SK-N-SH (cell line): ENCODE results near the gene DPP10. TPM values are rescaled to one million over a fixed set of nuclear protein-coding genes. Genes with fewer than 3 reads are reported as not detected.
A peak's percentile ranks its signal among the peaks of the same experiment; 100 is the strongest.

Source experiments
- CTCF ChIA-PET: fragments of 300-600, 350-600 bp; formaldehyde crosslinking; extraction: SDS; loops from one replicate; lab custom pipeline; 2021; lab: Yijun Ruan, JAX
- POLR2A ChIA-PET: fragments of 350-600 bp; sonication (Branson Sonifier 250); formaldehyde crosslinking; extraction: SDS; loops from one replicate; lab custom pipeline; 2020; ENCODE audit warnings: antibody characterized with exemption, inconsistent platforms; lab: Yijun Ruan, JAX
- DNase-seq: peaks from one replicate; pipeline ENCODE4 v3.0.0; 2012
- H2AFZ ChIP-seq: fragments of 200-600 bp; sonication (generic); 2 replicates; pipeline ENCODE4 v1.8.1; 2016; ENCODE audit warnings: antibody characterized with exemption, mild to moderate bottlenecking, low read depth
- H3F3A ChIP-seq: fragments of 200-600 bp; sonication (generic); replicated peaks from 2 replicates; pipeline ENCODE3; 2016; ENCODE audit warnings: antibody characterized with exemption, mild to moderate bottlenecking; ENCODE audit not compliant: insufficient read depth
- H3K27ac ChIP-seq, 2 experiments: fragments of 200-500 bp in 1 of 2; fragments of 200-600 bp in 1 of 2; sonication (Bioruptor generic) in 1 of 2; sonication (generic), shearing (Covaris generic) in 1 of 2; 2 replicates each; pipeline versions ENCODE4 v1.5.1 to v1.6.1; 2014 to 2016; ENCODE audit warnings: low read depth in 2 of 2, inconsistent platforms in 1 of 2, low read length in 1 of 2, mild to moderate bottlenecking in 1 of 2, mixed read lengths in 1 of 2
- H3K27me3 ChIP-seq: fragments of 200-600 bp; sonication (generic), shearing (Covaris generic); 2 replicates; pipeline ENCODE4 v1.6.1; 2016; ENCODE audit warnings: mixed run types; ENCODE audit not compliant: insufficient read depth
- H3K36me3 ChIP-seq, 2 experiments: fragments of 200-500 bp in 1 of 2; fragments of 200-600 bp in 1 of 2; sonication (Bioruptor generic) in 1 of 2; sonication (generic) in 1 of 2; replicated peaks in 1 of 2; 2 replicates each; pipeline versions ENCODE3 to v1.5.1; 2014 to 2016; ENCODE audit warnings: low read length in 1 of 2, mild to moderate bottlenecking in 1 of 2; ENCODE audit not compliant: insufficient read depth in 2 of 2, control insufficient read depth in 1 of 2
- H3K4me1 ChIP-seq, 2 experiments: fragments of 200-500 bp in 1 of 2; fragments of 200-600 bp in 1 of 2; sonication (Bioruptor generic) in 1 of 2; sonication (generic), shearing (Covaris generic) in 1 of 2; 2 replicates each; pipeline versions ENCODE4 v1.5.1 to v1.6.1; 2014 to 2016; ENCODE audit warnings: low read depth in 1 of 2, low read length in 1 of 2, mixed run types in 1 of 2; ENCODE audit not compliant: insufficient read depth in 2 of 2, control insufficient read depth in 1 of 2
- H3K4me2 ChIP-seq: fragments of 200-600 bp; sonication (generic), shearing (Covaris generic); 2 replicates; pipeline ENCODE4 v1.6.1; 2017; ENCODE audit warnings: mixed run types
- H3K4me3 ChIP-seq, 2 experiments: fragments of 200-500 bp in 1 of 2; fragments of 200-600 bp in 1 of 2; sonication (Bioruptor generic) in 1 of 2; sonication (generic), shearing (Covaris generic) in 1 of 2; 2 replicates each; pipeline versions ENCODE4 v1.5.1 to v1.8.1; 2014 to 2016; ENCODE audit warnings: low read depth in 2 of 2, inconsistent platforms in 1 of 2, low read length in 1 of 2, mild to moderate bottlenecking in 1 of 2, mixed read lengths in 1 of 2, moderate library complexity in 1 of 2
- H3K79me2 ChIP-seq: fragments of 200-600 bp; sonication (generic); 2 replicates; pipeline ENCODE4 v1.8.1; 2017; ENCODE audit warnings: mild to moderate bottlenecking; ENCODE audit not compliant: insufficient read depth
- H3K9ac ChIP-seq: fragments of 200-600 bp; sonication (generic); 2 replicates; pipeline ENCODE4 v1.6.1; 2017; ENCODE audit warnings: mixed run types
- H3K9me2 ChIP-seq: fragments of 200-600 bp; sonication (generic); 2 replicates; pipeline ENCODE4 v1.6.1; 2017; ENCODE audit warnings: mixed run types
- H3K9me3 ChIP-seq: fragments of 200-600 bp; sonication (generic); 2 replicates; pipeline ENCODE4 v1.6.1; 2017; ENCODE audit warnings: mixed run types, mild to moderate bottlenecking, moderate library complexity
- H4K20me1 ChIP-seq: fragments of 200-600 bp; sonication (generic); 2 replicates; pipeline ENCODE4 v1.6.1; 2017; ENCODE audit warnings: mild to moderate bottlenecking, mixed run types; ENCODE audit not compliant: insufficient read depth
- CHD2 ChIP-seq: fragments of 150-350 bp; IDR thresholded peaks from 2 replicates; pipeline ENCODE4 v1.6.1; 2018; ENCODE audit warnings: low read length; ENCODE audit not compliant: partially characterized antibody
- CTCF ChIP-seq: fragments of 200-600 bp; sonication (generic); IDR thresholded peaks from 2 replicates; pipeline ENCODE4 v1.6.1; 2017; ENCODE audit warnings: antibody characterized with exemption, mild to moderate bottlenecking, moderate library complexity
- ELF1 ChIP-seq: IDR thresholded peaks from 2 replicates; pipeline ENCODE4 v1.4.0; 2012
- EZH2phosphoT487 ChIP-seq: fragments of 200-600 bp; sonication (generic); IDR thresholded peaks from 2 replicates; pipeline ENCODE4 v1.6.1; 2017; ENCODE audit warnings: low read depth, mixed run types, mild to moderate bottlenecking, antibody characterized with exemption, moderate library complexity, borderline replicate concordance
- FOSL2 ChIP-seq: IDR thresholded peaks from 2 replicates; pipeline ENCODE4 v1.4.0; 2012; ENCODE audit warnings: low read depth, mild to moderate bottlenecking, moderate library complexity, borderline replicate concordance
- FOXJ3 ChIP-seq: sonication (generic); formaldehyde crosslinking; IDR thresholded peaks from 2 replicates; pipeline ENCODE4 v1.5.1; 2020; ENCODE audit warnings: mild to moderate bottlenecking, missing genetic modification reagents
- GATA2 ChIP-seq: sonication (generic); formaldehyde crosslinking; IDR thresholded peaks from 2 replicates; pipeline ENCODE4 v1.5.0; 2020; ENCODE audit warnings: mild to moderate bottlenecking, missing genetic modification reagents
- JUND ChIP-seq: IDR thresholded peaks from 2 replicates; pipeline ENCODE4 v1.4.0; 2012
- MEF2A ChIP-seq: IDR thresholded peaks from 2 replicates; pipeline ENCODE4 v1.4.0; 2012; ENCODE audit warnings: low read depth, borderline replicate concordance
- NFIC ChIP-seq: IDR thresholded peaks from 2 replicates; pipeline ENCODE4 v1.4.0; 2012; ENCODE audit warnings: borderline replicate concordance
- NRF1 ChIP-seq: IDR thresholded peaks from 2 replicates; pipeline ENCODE4 v1.6.1; 2012; ENCODE audit warnings: low read depth, mild to moderate bottlenecking, low read length
- PBX3 ChIP-seq: IDR thresholded peaks from 2 replicates; pipeline ENCODE4; 2012
- RAD21 ChIP-seq: IDR thresholded peaks from 2 replicates; pipeline ENCODE4 v1.6.1; 2012; ENCODE audit warnings: mild to moderate bottlenecking, low read length
- REST ChIP-seq: IDR thresholded peaks from 2 replicates; pipeline ENCODE4 v1.6.1; 2012; ENCODE audit warnings: mild to moderate bottlenecking, low read depth, low read length, moderate library complexity
- TAF1 ChIP-seq: IDR thresholded peaks from 2 replicates; pipeline ENCODE4 v1.6.1; 2012; ENCODE audit warnings: low read depth, mild to moderate bottlenecking, low read length, moderate library complexity, borderline replicate concordance
- TEAD4 ChIP-seq: IDR thresholded peaks from 2 replicates; pipeline ENCODE4 v1.4.0; 2012; ENCODE audit warnings: mild to moderate bottlenecking, borderline replicate concordance; ENCODE audit not compliant: insufficient read depth
- USF2 ChIP-seq: fragments of 150-350 bp; IDR thresholded peaks from 2 replicates; pipeline ENCODE4 v1.6.1; 2017; ENCODE audit warnings: antibody characterized with exemption, low read length, low read depth, borderline replicate concordance
- WGBS: methylation state at CpG from one replicate; pipeline ENCODE4 v1.1.6; 2017; ENCODE audit warnings: low lambda C conversion rate; 5-methylcytosine and 5-hydroxymethylcytosine counted together
- polyA plus RNA-seq, 3 experiments: library from polyadenylated mRNA; depleted of rRNA; stranded (reverse); fragments of >200 nt; gene quantifications; 2 replicates each; pipeline ENCODE4 v1.2.3, GENCODE V29; 2012
- TF ChIP-seq, protein P1 (sequence below): fragments of 150-350 bp; IDR thresholded peaks from 2 replicates; pipeline ENCODE4 v1.6.1; 2016; ENCODE audit warnings: mild to moderate bottlenecking, low read depth, low read length

DPP10 gene
- polyA plus RNA-seq, 1 of the 3 experiments (the other 2 are of a cell fraction): not detected

GRCh38 chr2:114729026-114729425 lies 286.6 kb downstream of the DPP10 start:
- no peaks in the 10 kb centered on the region for H4K20me1 ChIP-seq
- 18% methylated on average over 5 of the region's 5 CpGs for WGBS

DNA sequence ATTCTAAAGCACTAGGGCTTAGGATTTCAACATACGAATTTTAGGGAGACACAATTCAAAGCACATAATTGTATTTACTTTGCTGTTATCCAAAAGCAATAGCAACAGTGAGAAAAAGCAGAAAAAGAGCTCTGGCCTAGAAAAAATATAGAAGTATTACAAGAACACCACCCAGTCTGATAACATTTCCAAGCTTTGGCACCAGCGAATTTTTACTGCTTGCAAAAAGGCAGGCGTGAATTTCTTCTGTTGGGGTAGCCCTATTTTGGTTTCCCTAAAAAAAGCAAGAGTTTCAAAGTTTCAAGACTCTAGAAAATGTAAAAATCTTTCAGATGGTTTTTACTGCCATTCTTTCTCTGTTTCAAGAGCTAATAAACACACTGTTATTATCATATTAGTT lies 292.7 kb downstream of the DPP10 start:
- Histone ChIP-seq H3K9me3 (no peaks in the 10 kb centered on the region), H3K9me2 (no peaks in the 10 kb centered on the region), H3K9ac (no peak overlapping the region), H3F3A (no peaks in the 10 kb centered on the region), H3K27ac (no peak overlapping the region), H4K20me1 (no peaks in the 10 kb centered on the region), H3K4me1 (no peaks in the 10 kb centered on the region), H3K4me2 (no peak overlapping the region), H3K79me2 (no peaks in the 10 kb centered on the region), H3K27me3 (no peaks in the 10 kb centered on the region), H3K36me3 (no peaks in the 10 kb centered on the region), H2AFZ (no peak overlapping the region), H3K4me3 (no peak overlapping the region)
- ChIA-PET CTCF (no interaction called here), POLR2A (no interaction called here)
- WGBS: 0% methylated on average over 3 of the region's 3 CpGs
- no peak for DNase-seq
- TF ChIP-seq GATA2: no peak
- no peak for TF ChIP-seq JUND
- TF ChIP-seq PBX3: no peak
- no peak for TF ChIP-seq TEAD4
- TF ChIP-seq, protein P1, sequence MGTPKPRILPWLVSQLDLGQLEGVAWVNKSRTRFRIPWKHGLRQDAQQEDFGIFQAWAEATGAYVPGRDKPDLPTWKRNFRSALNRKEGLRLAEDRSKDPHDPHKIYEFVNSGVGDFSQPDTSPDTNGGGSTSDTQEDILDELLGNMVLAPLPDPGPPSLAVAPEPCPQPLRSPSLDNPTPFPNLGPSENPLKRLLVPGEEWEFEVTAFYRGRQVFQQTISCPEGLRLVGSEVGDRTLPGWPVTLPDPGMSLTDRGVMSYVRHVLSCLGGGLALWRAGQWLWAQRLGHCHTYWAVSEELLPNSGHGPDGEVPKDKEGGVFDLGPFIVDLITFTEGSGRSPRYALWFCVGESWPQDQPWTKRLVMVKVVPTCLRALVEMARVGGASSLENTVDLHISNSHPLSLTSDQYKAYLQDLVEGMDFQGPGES: no peak
- no peak for TF ChIP-seq RAD21
- no peak for TF ChIP-seq FOSL2
- no peak for TF ChIP-seq USF2
- TF ChIP-seq NFIC: no peak
- TF ChIP-seq MEF2A: no peak
- no peak for TF ChIP-seq FOXJ3 (CRISPR knock-in tag)
- no peak for TF ChIP-seq REST
- no peak for TF ChIP-seq TAF1

More at GRCh38 chr2:114729026-114729425, 286.6 kb downstream of the DPP10 start:
- no peak for DNase-seq
- Histone ChIP-seq H3K9ac (no peak overlapping the region), H2AFZ (no peak overlapping the region), H3K4me1 (no peaks in the 10 kb centered on the region), H3K79me2 (no peaks in the 10 kb centered on the region), H3K27ac (no peak overlapping the region), H3F3A (no peaks in the 10 kb centered on the region), H3K36me3 (no peaks in the 10 kb centered on the region), H3K4me2 (no peak overlapping the region), H3K9me3 (no peaks in the 10 kb centered on the region), H3K27me3 (no peaks in the 10 kb centered on the region)
- ChIA-PET CTCF (interaction anchor here (0.6 kb wide), 1 partner anchor 10 kb away, joined by 3 read pairs; no protein-coding TSS in a partner anchor), POLR2A (no interaction called here)
- TF ChIP-seq CHD2 (no peak), NRF1 (no peak), FOXJ3 (CRISPR knock-in tag) (no peak), TAF1 (no peak), CTCF (0 out of 2 replicates have a peak, but pooled peaks have one; percentile 11), EZH2phosphoT487 (no peak), MEF2A (no peak), ELF1 (no peak)
- TF ChIP-seq, all 33 proteins: peak for 1
- Histone ChIP-seq H3K4me3 (no peak overlapping the region), H3K9me2 (no peaks in the 10 kb centered on the region)
